Stimulated activated CD8-positive, alpha-beta memory T cell treated with anti-CD3 and anti-CD28 coated beads, Interleukin-7, amount 100 ng/mL, for 4 hours (primary cell): Measurements from ENCODE around the gene GATAD2A.

Experiments used
- DNase-seq, 2 donors: peaks; one replicate each; pipeline ENCODE4 v3.0.0-alpha.2; 2020; ENCODE audit warnings: low read depth in 2 of 2

Gene GATAD2A

DNA sequence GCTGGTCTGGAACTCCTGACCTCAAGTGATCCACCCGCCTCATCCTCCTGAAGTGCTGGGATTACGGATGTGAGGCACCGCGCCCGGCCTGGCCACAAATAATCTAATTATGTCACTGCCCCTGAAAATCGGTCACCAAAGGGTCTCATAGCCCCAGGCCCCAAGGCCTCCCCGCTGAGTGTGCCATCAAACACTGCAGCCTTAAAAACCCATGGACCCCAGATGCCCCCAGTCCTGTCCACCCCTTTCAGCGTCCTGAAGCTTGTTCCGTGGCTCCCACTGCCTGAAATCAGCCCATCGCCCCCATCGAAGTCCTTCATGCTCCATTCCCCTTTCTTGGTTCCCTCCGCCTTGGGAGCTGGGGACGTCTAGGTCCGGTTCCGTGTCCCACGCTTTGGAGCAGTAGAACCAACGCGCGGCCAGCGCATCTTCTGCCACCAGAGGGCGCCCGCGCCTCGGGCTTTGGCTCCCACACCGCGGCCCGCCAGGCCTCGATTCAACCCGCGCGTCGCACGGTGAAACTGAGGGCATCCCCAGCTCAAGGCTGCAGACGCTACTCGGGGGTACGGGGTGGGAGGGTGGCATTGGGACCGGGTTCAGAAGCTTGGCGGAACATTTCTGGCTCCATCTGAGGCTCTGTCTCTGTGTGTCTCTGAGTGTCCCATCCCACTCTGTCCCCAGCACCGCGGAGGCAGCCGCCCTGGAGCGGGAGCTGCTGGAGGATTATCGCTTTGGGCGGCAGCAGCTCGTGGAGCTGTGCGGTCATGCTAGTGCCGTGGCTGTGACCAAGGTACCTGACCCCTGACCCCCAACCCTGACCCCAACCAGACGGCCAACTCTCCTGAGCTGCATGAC lies 126.7 kb downstream of the GATAD2A start:
- peak; percentile 55 to 74 for DNase-seq

DNA sequence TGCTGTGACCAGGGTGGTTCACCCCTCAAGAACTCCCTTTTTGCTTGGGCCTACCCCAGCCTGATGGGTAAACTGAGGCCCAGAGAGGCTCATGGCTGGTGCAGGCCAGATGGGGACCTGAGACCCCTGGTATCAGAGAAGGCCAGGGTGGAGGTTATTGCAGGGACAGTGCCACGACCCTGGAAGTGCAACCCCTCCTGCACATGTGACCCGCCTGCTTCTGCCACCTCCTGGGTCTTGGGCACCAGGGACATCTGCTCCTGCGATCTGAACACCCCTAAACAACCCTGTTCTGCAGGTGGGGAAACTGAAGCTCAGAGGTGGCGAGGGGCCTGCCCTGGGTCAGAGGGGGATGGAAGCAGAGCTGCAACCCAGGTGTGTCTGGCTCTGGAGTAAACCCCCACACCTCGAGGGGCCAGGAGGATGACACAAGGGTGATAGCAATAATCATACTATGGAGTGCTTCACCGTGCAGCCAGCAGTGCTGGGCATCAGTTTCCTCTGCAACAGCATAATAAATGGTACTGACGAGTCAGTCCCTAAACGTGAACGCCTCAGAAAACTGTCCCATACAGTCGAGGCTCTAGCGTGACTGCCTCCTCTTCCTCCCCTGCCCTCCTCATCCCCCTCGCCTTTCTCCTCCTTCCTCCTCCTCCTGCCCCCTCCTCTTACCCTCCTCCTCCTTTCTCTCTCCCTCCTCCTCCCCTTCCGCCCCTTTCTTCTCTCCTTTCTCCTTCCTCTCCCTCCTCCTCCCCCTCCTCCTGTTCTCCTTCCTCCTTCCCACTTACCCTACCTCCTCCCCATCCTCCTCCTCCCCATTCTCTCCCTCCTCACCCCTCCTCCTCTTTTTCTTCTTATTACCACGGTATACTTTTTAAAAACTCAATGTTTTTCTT lies 127.6 kb downstream of the GATAD2A start:
- no peak for DNase-seq

DNA sequence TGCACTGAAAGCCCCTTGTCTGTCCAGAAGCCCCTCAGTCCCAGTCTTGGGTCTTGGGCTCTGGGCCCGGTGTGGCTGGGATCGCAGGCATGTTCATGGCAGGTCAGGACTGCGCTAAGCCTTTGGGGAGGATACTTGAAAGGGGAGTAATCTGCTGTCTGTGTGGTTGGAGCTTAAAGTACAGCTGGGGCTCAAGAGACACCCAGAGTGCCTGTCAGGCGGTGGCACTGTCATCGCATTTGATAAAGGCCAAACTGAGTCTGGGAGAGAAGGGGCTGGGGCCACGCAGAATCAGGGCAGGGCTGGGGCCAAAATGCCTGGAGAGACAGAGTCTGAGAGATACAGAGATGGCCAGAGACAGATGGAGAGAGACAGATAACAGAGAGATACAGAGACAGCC lies 128.4 kb downstream of the GATAD2A start:
- DNase-seq, result no peak

GRCh38 chr19:19534556-19535265 lies 129.2 kb downstream of the GATAD2A start:
- DNase-seq, result no peak

DNA sequence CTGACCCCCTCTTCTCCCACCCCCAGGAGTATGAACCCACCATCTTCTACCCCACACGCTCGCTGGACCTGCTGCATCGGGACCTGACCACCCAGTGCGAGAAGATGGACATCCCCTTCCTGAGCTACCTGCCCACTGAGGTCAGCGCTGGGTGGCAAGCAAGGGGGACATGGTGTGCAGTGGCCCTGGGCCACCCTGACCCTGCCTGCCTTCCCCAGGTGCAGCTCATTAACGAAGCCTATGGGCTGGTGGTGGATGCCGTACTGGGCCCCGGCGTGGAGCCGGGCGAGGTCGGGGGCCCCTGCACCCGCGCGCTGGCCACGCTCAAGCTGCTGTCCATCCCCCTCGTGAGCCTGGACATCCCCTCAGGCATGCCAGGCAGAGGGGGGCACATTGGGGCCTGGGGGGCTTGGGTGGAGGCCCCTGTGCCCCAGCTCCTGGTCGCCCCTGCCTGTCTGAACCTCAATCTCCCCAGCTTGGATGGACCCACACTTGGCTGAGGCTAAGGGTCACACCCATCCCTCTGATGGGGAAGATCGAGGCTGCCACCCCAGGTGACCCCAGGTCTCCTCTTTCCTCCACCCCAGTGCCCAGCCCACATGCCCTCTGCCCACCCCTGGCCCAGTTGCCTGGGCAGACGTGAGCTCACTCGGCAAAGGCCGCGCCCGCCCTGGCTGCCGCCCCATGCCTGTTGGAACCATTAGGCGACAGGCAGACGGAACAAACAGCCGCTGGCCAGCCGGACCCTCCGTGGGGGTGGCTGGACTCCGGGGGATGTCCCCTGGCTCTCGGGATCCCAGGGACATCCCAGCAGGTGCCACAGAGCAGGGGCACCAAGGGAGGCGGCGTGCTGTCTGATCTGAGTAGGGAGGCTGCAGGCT lies 130.1 kb downstream of the GATAD2A start:
- no peak for DNase-seq

DNA sequence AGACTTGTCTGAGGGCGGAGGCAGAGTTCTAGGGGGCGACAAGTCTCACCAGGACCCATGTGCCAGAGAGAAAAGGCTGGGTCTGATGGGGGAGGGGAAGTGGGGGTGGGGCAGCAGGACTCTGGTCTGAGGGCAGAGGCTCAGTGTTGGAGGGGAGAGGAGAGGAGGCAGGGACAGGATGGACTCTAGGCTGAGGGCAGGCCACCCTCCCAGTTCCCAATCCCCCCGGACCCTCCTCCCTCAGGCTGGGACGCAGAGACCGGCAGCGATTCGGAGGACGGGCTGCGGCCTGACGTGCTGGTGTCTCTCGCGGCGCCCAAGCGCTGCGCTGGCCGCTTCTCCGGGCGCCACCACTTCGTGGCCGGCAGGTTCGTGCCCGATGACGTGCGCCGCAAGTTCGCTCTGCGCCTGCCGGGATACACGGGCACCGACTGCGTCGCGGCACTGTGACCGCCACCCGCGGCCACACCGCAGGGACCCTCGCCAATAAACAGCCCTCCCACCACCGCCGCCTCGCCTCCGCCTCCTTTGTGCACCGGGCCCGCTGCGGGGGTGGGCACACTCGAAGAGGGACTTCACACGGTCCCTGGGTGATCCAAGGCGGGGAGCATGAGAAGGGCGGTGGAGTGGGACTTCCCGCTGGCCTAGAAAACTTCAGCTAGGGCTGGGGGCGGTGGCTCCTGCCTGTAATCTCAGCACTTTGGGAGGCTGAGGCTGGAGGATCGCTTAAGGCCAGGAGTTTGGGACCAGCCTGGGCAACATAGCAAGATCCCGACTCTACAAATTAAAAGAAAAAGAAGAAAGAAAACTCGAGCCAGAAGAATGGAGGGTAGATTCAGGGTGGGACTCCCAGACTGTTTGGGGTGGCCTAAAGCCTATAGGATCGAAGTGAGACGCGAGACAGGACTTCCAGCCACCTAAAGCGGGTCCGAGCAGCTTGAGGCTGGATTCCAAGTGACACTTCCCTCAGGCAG lies 131.9 kb downstream of the GATAD2A start:
- peak in 1 of 2 donors; percentile 23 for DNase-seq

GRCh38 chr19:19538061-19538784 lies 132.7 kb downstream of the GATAD2A start, which contains the start of gene CILP2:
Gene CILP2, plus strand, starts transcription at chr19:19538265. Its CDS starts 85 bp downstream, at chr19:19538350.
- no peak for DNase-seq

GRCh38 chr19:19538785-19539166 lies 133.3 kb downstream of the GATAD2A start:
- DNase-seq, result no peak

DNA sequence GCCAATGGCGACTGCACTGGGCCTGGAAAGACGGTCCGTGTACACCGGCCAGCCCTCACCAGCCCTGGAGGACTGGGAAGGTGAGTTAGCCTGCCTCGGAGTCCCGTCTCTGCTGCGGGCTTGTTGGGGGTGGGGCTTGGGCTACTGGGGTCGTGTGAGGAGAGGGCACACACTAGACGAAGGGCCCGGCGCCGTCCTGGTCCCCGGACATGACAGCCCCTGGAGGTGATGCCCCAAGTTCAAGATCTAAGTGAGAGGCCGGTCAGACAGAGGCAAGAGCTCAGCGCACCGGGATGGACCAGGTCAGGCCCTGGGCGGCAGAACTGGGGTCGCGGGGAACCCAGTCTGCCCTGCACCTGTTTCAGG lies 134.2 kb downstream of the GATAD2A start:
- no peak for DNase-seq

DNA sequence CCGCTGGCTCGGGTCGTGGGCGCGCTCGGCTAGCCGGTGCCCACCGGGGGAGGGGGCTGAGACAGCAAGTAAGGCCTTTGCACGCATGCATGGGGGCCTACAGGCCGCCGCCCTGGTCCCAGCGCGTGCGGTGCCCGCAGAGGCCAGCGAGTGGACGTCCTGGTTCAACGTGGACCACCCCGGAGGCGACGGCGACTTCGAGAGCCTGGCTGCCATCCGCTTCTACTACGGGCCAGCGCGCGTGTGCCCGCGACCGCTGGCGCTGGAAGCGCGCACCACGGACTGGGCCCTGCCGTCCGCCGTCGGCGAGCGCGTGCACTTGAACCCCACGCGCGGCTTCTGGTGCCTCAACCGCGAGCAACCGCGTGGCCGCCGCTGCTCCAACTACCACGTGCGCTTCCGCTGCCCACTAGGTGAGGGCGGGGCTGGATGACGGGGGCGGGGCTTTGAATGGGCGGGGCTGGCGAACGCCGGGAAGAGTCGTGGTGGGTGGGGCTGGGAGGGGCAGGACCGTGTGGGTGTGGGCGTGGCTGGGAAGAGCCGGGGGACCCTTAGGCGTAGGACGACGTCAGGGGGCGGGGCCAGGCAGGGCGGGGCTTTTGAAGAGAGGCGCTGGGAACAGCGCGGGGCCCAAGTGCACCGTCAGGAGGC lies 134.7 kb downstream of the GATAD2A start:
- DNase-seq, result peak; percentile 57 to 62

DNA sequence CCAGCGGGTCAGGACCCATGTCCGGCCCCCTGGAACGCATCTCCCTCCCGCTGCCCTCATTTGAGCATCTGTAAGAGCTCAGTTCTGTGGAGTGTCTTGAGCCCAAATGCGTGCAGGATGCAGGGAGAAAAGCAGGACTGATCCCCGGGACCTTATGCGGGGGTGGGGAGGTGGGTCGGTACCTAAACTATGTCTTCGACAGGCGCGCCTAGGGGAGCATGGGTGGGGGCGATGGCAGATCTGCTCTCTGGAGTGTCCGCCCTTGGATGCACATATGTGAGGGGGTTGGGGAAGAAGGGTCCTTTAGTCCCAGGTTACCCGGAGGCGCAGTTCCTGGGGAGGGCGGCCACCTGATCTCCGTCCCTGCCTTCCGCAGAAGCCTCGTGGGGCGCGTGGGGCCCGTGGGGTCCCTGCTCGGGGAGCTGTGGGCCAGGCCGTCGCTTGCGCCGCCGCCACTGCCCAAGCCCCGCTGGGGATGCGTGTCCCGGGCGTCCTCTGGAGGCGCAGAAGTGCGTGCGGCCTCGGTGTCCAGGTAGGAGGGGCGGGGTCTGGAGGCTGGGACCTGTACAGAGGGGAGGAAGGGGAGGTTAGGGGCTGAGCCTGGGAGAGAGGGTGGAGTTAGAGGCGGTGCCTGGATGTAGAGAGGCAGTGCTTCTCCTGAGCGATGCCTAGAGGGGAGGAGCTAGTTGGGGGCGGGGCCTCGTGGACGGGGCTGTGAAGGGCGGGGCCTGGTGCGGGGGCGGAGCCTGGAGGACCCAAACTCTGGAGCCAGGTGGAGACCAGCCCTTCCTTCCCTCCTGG lies 135.4 kb downstream of the GATAD2A start:
- DNase-seq, result peak; percentile 50 to 59

- DNase-seq, result no peak
Measured at GRCh38 chr19:19541616-19542015, 136.1 kb downstream of the GATAD2A start.

GRCh38 chr19:19542507-19542906 lies 137.0 kb downstream of the GATAD2A start:
- DNase-seq, result no peak

- DNase-seq, result no peak
Measured at GRCh38 chr19:19543101-19543500, 137.6 kb downstream of the GATAD2A start.

DNA sequence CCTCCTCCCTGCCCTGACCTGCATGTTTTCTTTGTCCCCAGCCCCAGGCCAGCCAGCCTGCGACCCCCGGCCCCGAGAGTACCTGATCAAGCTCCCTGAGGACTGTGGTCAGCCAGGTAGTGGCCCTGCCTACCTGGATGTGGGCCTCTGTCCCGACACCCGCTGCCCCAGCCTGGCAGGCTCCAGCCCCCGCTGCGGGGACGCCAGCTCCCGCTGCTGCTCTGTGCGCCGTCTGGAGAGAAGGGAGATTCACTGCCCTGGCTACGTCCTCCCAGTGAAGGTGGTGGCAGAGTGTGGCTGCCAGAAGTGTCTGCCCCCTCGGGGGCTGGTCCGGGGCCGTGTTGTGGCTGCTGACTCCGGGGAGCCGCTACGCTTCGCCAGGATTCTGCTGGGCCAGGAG lies 138.2 kb downstream of the GATAD2A start:
- DNase-seq, result no peak

DNA sequence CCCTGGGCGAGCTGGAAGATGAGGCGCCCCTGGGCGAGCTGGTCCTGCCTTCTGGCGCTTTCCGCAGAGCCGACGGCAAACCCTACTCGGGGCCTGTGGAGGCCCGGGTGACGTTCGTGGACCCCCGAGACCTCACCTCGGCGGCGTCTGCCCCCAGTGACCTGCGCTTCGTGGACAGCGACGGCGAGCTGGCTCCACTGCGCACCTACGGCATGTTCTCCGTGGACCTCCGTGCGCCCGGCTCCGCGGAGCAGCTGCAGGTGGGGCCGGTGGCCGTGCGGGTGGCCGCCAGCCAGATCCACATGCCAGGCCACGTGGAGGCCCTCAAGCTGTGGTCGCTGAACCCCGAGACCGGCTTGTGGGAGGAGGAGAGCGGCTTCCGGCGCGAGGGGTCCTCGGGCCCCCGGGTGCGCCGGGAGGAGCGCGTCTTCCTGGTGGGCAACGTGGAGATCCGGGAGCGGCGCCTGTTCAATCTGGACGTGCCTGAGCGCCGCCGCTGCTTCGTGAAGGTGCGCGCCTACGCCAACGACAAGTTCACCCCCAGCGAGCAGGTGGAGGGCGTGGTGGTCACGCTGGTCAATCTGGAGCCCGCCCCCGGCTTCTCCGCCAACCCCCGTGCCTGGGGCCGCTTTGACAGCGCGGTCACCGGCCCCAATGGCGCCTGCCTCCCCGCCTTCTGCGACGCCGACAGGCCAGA lies 138.9 kb downstream of the GATAD2A start:
- DNase-seq, result no peak

- DNase-seq, result no peak
Measured at GRCh38 chr19:19544954-19545591, 139.6 kb downstream of the GATAD2A start.
